Measurements from ENCODE around the gene SLC40A1.

DNA sequence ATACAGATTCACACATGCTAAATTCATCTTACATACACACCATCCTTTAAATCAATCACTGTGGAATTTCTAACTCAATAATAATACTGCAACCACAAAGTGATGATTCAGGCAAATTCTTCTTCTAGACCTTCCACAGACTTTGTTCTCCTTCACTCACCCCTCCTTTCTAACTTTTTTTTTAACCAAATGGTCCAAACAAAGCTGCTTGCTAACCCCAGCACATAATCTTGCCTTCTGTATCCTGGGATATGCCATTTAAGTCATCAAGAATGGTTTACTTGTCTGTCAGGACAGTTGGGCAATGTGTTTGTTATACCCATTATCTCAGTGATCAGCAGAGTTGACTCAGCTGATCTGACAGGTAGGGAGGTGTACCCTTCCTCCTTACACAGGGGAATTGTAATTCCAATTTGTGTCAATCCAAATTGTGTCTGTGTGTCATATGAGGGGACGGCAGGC lies 10.0 kb downstream of the SLC40A1 start:
- TF ChIP-seq EZH2 (IDR thresholded peaks at IDR 0.05), result no peak
- no peak for TF ChIP-seq POLR2AphosphoS5 (IDR thresholded peaks at IDR 0.05; ENCODE audit: borderline replicate concordance, low read depth, low read length)
- no peak for TF ChIP-seq FOXP2 (optimal IDR thresholded peaks at IDR 0.05; ENCODE audit: control extremely low read depth, extremely low read length, insufficient read depth)
